HG03135 (cell line): ENCODE results near the gene CCR6.
A peak's percentile ranks its signal among the peaks of the same experiment; 100 is the strongest.

Experiments used
- ATAC-seq: cut with Tn5 transposase; IDR thresholded peaks from one replicate; pipeline ENCODE4 v1.9.1; 2021; ENCODE audit warnings: mild to moderate bottlenecking, moderate library complexity; ENCODE audit not compliant: unreplicated experiment

Gene CCR6

GRCh38 chr6:167097770-167098169 lies 25.1 kb upstream of the CCR6 start:
- ATAC-seq: no peak

- ATAC-seq: no peak
Measured at GRCh38 chr6:167098825-167099225, 24.1 kb upstream of the CCR6 start.

- no peak for ATAC-seq
Measured at GRCh38 chr6:167099707-167100106, 23.2 kb upstream of the CCR6 start.

GRCh38 chr6:167100241-167100674 lies 22.6 kb upstream of the CCR6 start:
- no peak for ATAC-seq

GRCh38 chr6:167102318-167102717 lies 20.6 kb upstream of the CCR6 start:
- no peak for ATAC-seq

GRCh38 chr6:167103041-167103891 lies 19.6 kb upstream of the CCR6 start:
- peak; percentile 94 for ATAC-seq

- no peak for ATAC-seq
Measured at GRCh38 chr6:167104388-167104787, 18.5 kb upstream of the CCR6 start.

- ATAC-seq: no peak
Measured at GRCh38 chr6:167105060-167105459, 17.8 kb upstream of the CCR6 start.

- ATAC-seq: no peak
Measured at GRCh38 chr6:167106406-167106805, 16.5 kb upstream of the CCR6 start.

GRCh38 chr6:167107787-167108186 lies 15.1 kb upstream of the CCR6 start:
- no peak for ATAC-seq

GRCh38 chr6:167108278-167108677 lies 14.6 kb upstream of the CCR6 start:
- ATAC-seq: no peak

- no peak for ATAC-seq
Measured at GRCh38 chr6:167109651-167110050, 13.2 kb upstream of the CCR6 start.

GRCh38 chr6:167111597-167111996 lies 11.3 kb upstream of the CCR6 start:
- ATAC-seq: no peak

GRCh38 chr6:167112421-167112820 lies 10.5 kb upstream of the CCR6 start:
- no peak for ATAC-seq

GRCh38 chr6:167113047-167113754 lies 9.7 kb upstream of the CCR6 start:
- ATAC-seq: peak; percentile 52

GRCh38 chr6:167113935-167114910 lies 8.7 kb upstream of the CCR6 start:
- ATAC-seq: peak; percentile 86

GRCh38 chr6:167115054-167115453 lies 7.8 kb upstream of the CCR6 start:
- ATAC-seq: no peak

- ATAC-seq: no peak
Measured at GRCh38 chr6:167116109-167116837, 6.6 kb upstream of the CCR6 start.

- ATAC-seq: no peak
Measured at GRCh38 chr6:167116838-167117228, 6.1 kb upstream of the CCR6 start.

GRCh38 chr6:167118006-167118405 lies 4.9 kb upstream of the CCR6 start:
- no peak for ATAC-seq
